ENCODE measurements around the gene TAS2R60.
"Not testable (repeated sequence)": the region's sequence is repeated elsewhere in the genome, so short reads cannot be mapped to it uniquely, and the experiment has no call there.

Gene TAS2R60

GRCh38 chr7:143410521-143411004 lies 32.7 kb upstream of the TAS2R60 start:
- DNase-seq (ENCODE audit: low read depth, low spot score): no peak

GRCh38 chr7:143411976-143412708 lies 31.1 kb upstream of the TAS2R60 start:
- no peak for DNase-seq (ENCODE audit: low read depth, low spot score)

GRCh38 chr7:143413123-143413522 lies 30.1 kb upstream of the TAS2R60 start:
- DNase-seq (ENCODE audit: low read depth, low spot score): no peak

GRCh38 chr7:143415209-143415608 lies 28.0 kb upstream of the TAS2R60 start:
- DNase-seq (ENCODE audit: low read depth, low spot score): not testable (repeated sequence)

- no peak for DNase-seq (ENCODE audit: low read depth, low spot score)
Measured at GRCh38 chr7:143415742-143416397, 27.4 kb upstream of the TAS2R60 start.

GRCh38 chr7:143416565-143417149 lies 26.6 kb upstream of the TAS2R60 start:
- no peak for DNase-seq (ENCODE audit: low read depth, low spot score)

GRCh38 chr7:143417734-143418383 lies 25.4 kb upstream of the TAS2R60 start:
- no peak for DNase-seq (ENCODE audit: low read depth, low spot score)

- DNase-seq (ENCODE audit: low read depth, low spot score): no peak
Measured at GRCh38 chr7:143418681-143419458, 24.4 kb upstream of the TAS2R60 start.

- DNase-seq (ENCODE audit: low read depth, low spot score): no peak
Measured at GRCh38 chr7:143419880-143420279, 23.4 kb upstream of the TAS2R60 start.

- DNase-seq (ENCODE audit: low read depth, low spot score): not testable (repeated sequence)
Measured at GRCh38 chr7:143420624-143421023, 22.6 kb upstream of the TAS2R60 start.

- DNase-seq (ENCODE audit: low read depth, low spot score): no peak
Measured at GRCh38 chr7:143422033-143422432, 21.2 kb upstream of the TAS2R60 start.

- not testable (repeated sequence) for DNase-seq (ENCODE audit: low read depth, low spot score)
Measured at GRCh38 chr7:143424476-143424875, 18.8 kb upstream of the TAS2R60 start.

- DNase-seq (ENCODE audit: low read depth, low spot score): no peak
Measured at GRCh38 chr7:143426479-143427142, 16.6 kb upstream of the TAS2R60 start.

- DNase-seq (ENCODE audit: low read depth, low spot score): no peak
Measured at GRCh38 chr7:143429770-143430698, 13.2 kb upstream of the TAS2R60 start.

GRCh38 chr7:143431109-143431508 lies 12.1 kb upstream of the TAS2R60 start:
- DNase-seq (ENCODE audit: low read depth, low spot score): no peak

- no peak for DNase-seq (ENCODE audit: low read depth, low spot score)
Measured at GRCh38 chr7:143433759-143434158, 9.5 kb upstream of the TAS2R60 start.

- DNase-seq (ENCODE audit: low read depth, low spot score): no peak
Measured at GRCh38 chr7:143434660-143435059, 8.6 kb upstream of the TAS2R60 start.

- DNase-seq (ENCODE audit: low read depth, low spot score): no peak
Measured at GRCh38 chr7:143435266-143435665, 8.0 kb upstream of the TAS2R60 start.

GRCh38 chr7:143436325-143436946 lies 6.8 kb upstream of the TAS2R60 start:
- no peak for DNase-seq (ENCODE audit: low read depth, low spot score)
